Dedifferentiated amniotic fluid mesenchymal stem cell (primary cell): ENCODE data around the gene CTRB2.

Experiments used
- DNase-seq: peaks from one replicate; pipeline ENCODE4 v3.0.0-alpha.2; 2016; ENCODE audit errors: extremely low spot score

The CTRB2 gene

GRCh38 chr16:75175074-75175473 is 31.9 kb downstream of the CTRB2 start:
- no peak for DNase-seq

GRCh38 chr16:75172578-75172977 is 34.4 kb downstream of the CTRB2 start:
- DNase-seq: no peak

GRCh38 chr16:75169899-75170405 is 37.0 kb downstream of the CTRB2 start:
- DNase-seq: no peak

GRCh38 chr16:75160386-75160785 is 46.6 kb downstream of the CTRB2 start:
- DNase-seq: no peak
